Activated CD8-positive, alpha-beta T cell treated with anti-CD3 and anti-CD28 coated beads, Interleukin-2, amount 10 ng/mL, durations not matched to agents 7 days and 5 days (primary cell): ENCODE results near the gene ATP5F1C. TPM values are rescaled to one million over a fixed set of nuclear protein-coding genes. Genes with fewer than 3 reads are reported as not detected.
"Not testable (repeated sequence)": the region's sequence is repeated elsewhere in the genome, so short reads cannot be mapped to it uniquely, and the experiment has no call there.

Experiments
- ATAC-seq: fragments of 150-1000 bp; cut with Tn5 transposase; one replicate; pipeline ENCODE4 v1.10.0; 2021; ENCODE audit warnings: moderate library complexity
- CTCF ChIA-PET: fragments of 350-600 bp; sonication (Branson Sonifier 250); formaldehyde crosslinking; loops from one replicate; lab custom pipeline; 2021; ENCODE audit warnings: antibody characterized with exemption; lab: Charles Lee
- POLR2A ChIA-PET: fragments of 350-600 bp; sonication (Branson Sonifier 250); formaldehyde crosslinking; loops from one replicate; lab custom pipeline; 2021; ENCODE audit warnings: antibody characterized with exemption; lab: Charles Lee
- DNase-seq: peaks from one replicate; pipeline ENCODE4 v3.0.0-alpha.2; 2020
- H3K27ac Mint-ChIP-seq: one replicate; pipeline ENCODE4 v1.8.0; 2021; ENCODE audit warnings: mild to moderate bottlenecking, mixed read lengths
- H3K27me3 Mint-ChIP-seq: one replicate; pipeline ENCODE4 v1.8.0; 2021; ENCODE audit warnings: low read depth, mixed read lengths
- H3K36me3 Mint-ChIP-seq: one replicate; pipeline ENCODE4 v1.8.0; 2021; ENCODE audit warnings: low read depth, mixed read lengths
- H3K4me1 Mint-ChIP-seq: one replicate; pipeline ENCODE4 v1.8.0; 2021; ENCODE audit warnings: low read depth, mixed read lengths
- H3K4me3 Mint-ChIP-seq: one replicate; pipeline ENCODE4 v1.8.0; 2021; ENCODE audit warnings: mild to moderate bottlenecking, mixed read lengths
- H3K9me3 Mint-ChIP-seq: one replicate; pipeline ENCODE4 v1.8.0; 2022; ENCODE audit warnings: mixed read lengths; ENCODE audit not compliant: insufficient read depth
- total RNA-seq, 2 experiments: library from RNA; stranded (reverse); gene quantifications; one replicate each; pipeline ENCODE4 v1.2.3, GENCODE V29; 2021

Gene ATP5F1C
- total RNA-seq, 2 experiments from 2014 or later: 291 to 293 TPM

GRCh38 chr10:7797582-7797981, 9.6 kb downstream of the ATP5F1C start:
- CTCF ChIA-PET: interaction anchor here (0.9 to 1.5 kb wide), 2 partner anchors 35 to 272 kb away, joined by 3 read pairs; no protein-coding TSS in a partner anchor
- peaks cover 60% of the 10 kb centered on the region for H3K36me3 Mint-ChIP-seq
- no peak overlapping the region for H3K27ac Mint-ChIP-seq
- no peak overlapping the region for H3K4me3 Mint-ChIP-seq
- peaks cover 33% of the 10 kb centered on the region for H3K4me1 Mint-ChIP-seq
- H3K27me3 Mint-ChIP-seq: no peaks in the 10 kb centered on the region
- ATAC-seq (no peak), DNase-seq (no peak)
- POLR2A ChIA-PET: interaction anchor here (1.5 kb wide), 1 partner anchor 10 kb away, joined by 7 read pairs; the partner anchor contains the start of genes ATP5F1C and KIN
- no peaks in the 10 kb centered on the region for H3K9me3 Mint-ChIP-seq

- Mint-ChIP-seq H3K4me3 (no peak overlapping the region), H3K27me3 (no peaks in the 10 kb centered on the region), H3K27ac (no peak overlapping the region), H3K4me1 (no peaks in the 10 kb centered on the region), H3K9me3 (no peaks in the 10 kb centered on the region), H3K36me3 (peaks cover 66% of the 10 kb centered on the region)
- ATAC-seq: no peak
- no peak for DNase-seq
- ChIA-PET CTCF (no interaction called here), POLR2A (no interaction called here)
These were observed 14.6 kb downstream of the ATP5F1C start for GRCh38 chr10:7802606-7803005.

GRCh38 chr10:7804216-7804615, 16.2 kb downstream of the ATP5F1C start:
- H3K27me3 Mint-ChIP-seq: no peaks in the 10 kb centered on the region
- no peak for DNase-seq
- ChIA-PET CTCF (no interaction called here), POLR2A (no interaction called here)
- no peaks in the 10 kb centered on the region for H3K9me3 Mint-ChIP-seq
- no peaks in the 10 kb centered on the region for H3K4me1 Mint-ChIP-seq
- no peak for ATAC-seq
- peaks cover 56% of the 10 kb centered on the region for H3K36me3 Mint-ChIP-seq
- H3K4me3 Mint-ChIP-seq: no peak overlapping the region
- peak overlapping the region; percentile 53 for H3K27ac Mint-ChIP-seq

GRCh38 chr10:7804741-7805140, 16.8 kb downstream of the ATP5F1C start:
- ChIA-PET CTCF (no interaction called here), POLR2A (no interaction called here)
- H3K27ac Mint-ChIP-seq: no peak overlapping the region
- H3K36me3 Mint-ChIP-seq: peaks cover 51% of the 10 kb centered on the region
- no peak overlapping the region for H3K4me3 Mint-ChIP-seq
- no peaks in the 10 kb centered on the region for H3K9me3 Mint-ChIP-seq
- DNase-seq: no peak
- no peaks in the 10 kb centered on the region for H3K27me3 Mint-ChIP-seq
- no peaks in the 10 kb centered on the region for H3K4me1 Mint-ChIP-seq
- no peak for ATAC-seq

- ChIA-PET POLR2A (interaction anchor here (1.0 to 1.2 kb wide), 2 partner anchors 9 to 251 kb away, joined by 3 to 8 read pairs; partner anchors contain the start of gene TAF3), CTCF (no interaction called here)
These were observed 20.8 kb downstream of the ATP5F1C start for GRCh38 chr10:7808686-7809267.

GRCh38 chr10:7810443-7810842, 22.5 kb downstream of the ATP5F1C start:
- Mint-ChIP-seq H3K27me3 (peaks cover 2% of the 10 kb centered on the region), H3K4me3 (no peak overlapping the region), H3K36me3 (peaks cover 9% of the 10 kb centered on the region), H3K4me1 (no peaks in the 10 kb centered on the region), H3K27ac (no peak overlapping the region), H3K9me3 (no peaks in the 10 kb centered on the region)
- POLR2A ChIA-PET: no interaction called here
- DNase-seq (no peak), ATAC-seq (no peak)
- CTCF ChIA-PET: interaction anchor here (0.7 to 0.9 kb wide), 2 partner anchors 9 to 22 kb away, joined by 3 read pairs; partner anchors contain the start of gene ATP5F1C

More at GRCh38 chr10:7808686-7809267, 20.8 kb downstream of the ATP5F1C start:
- Mint-ChIP-seq H3K27me3 (no peaks in the 10 kb centered on the region), H3K27ac (no peak overlapping the region), H3K9me3 (no peaks in the 10 kb centered on the region), H3K4me3 (no peak overlapping the region), H3K4me1 (no peaks in the 10 kb centered on the region), H3K36me3 (peaks cover 23% of the 10 kb centered on the region)
- DNase-seq: no peak
- no peak for ATAC-seq

- Mint-ChIP-seq H3K4me3 (no peak overlapping the region), H3K27me3 (peaks cover 3% of the 10 kb centered on the region), H3K27ac (no peak overlapping the region), H3K9me3 (no peaks in the 10 kb centered on the region), H3K4me1 (no peaks in the 10 kb centered on the region), H3K36me3 (peaks cover 9% of the 10 kb centered on the region)
- ATAC-seq: no peak
- no peak for DNase-seq
- ChIA-PET CTCF (interaction anchor here (0.7 to 0.9 kb wide), 2 partner anchors 9 to 23 kb away, joined by 3 read pairs; partner anchors contain the start of gene ATP5F1C), POLR2A (no interaction called here)
These were observed 23.0 kb downstream of the ATP5F1C start for GRCh38 chr10:7811000-7811399.

GRCh38 chr10:7811743-7812142, 23.8 kb downstream of the ATP5F1C start:
- H3K27ac Mint-ChIP-seq, ATAC-seq, H3K4me1 Mint-ChIP-seq, H3K9me3 Mint-ChIP-seq, H3K36me3 Mint-ChIP-seq, H3K4me3 Mint-ChIP-seq, DNase-seq, H3K27me3 Mint-ChIP-seq, POLR2A ChIA-PET, CTCF ChIA-PET: not testable (repeated sequence)

- ATAC-seq (no peak), DNase-seq (no peak)
- H3K27me3 Mint-ChIP-seq: peaks cover 11% of the 10 kb centered on the region
- H3K36me3 Mint-ChIP-seq: no peaks in the 10 kb centered on the region
- CTCF ChIA-PET: no interaction called here
- peaks cover 12% of the 10 kb centered on the region for H3K4me1 Mint-ChIP-seq
- no peak overlapping the region for H3K27ac Mint-ChIP-seq
- POLR2A ChIA-PET: no interaction called here
- no peak overlapping the region for H3K4me3 Mint-ChIP-seq
- no peaks in the 10 kb centered on the region for H3K9me3 Mint-ChIP-seq
These were observed 25.5 kb downstream of the ATP5F1C start for GRCh38 chr10:7813481-7813880.

GRCh38 chr10:7817576-7817975, 29.6 kb downstream of the ATP5F1C start:
- peak overlapping the region; percentile 90 for H3K4me3 Mint-ChIP-seq
- peaks cover 30% of the 10 kb centered on the region for H3K4me1 Mint-ChIP-seq
- ChIA-PET POLR2A (interaction anchor here (1.3 to 2.3 kb wide), 4 partner anchors 8 to 61 kb away, joined by 5 to 36 read pairs (median 7); partner anchors contain the start of genes ATP5F1C and KIN), CTCF (interaction anchor here (0.9 to 3.0 kb wide), 6 partner anchors 26 to 1485 kb away, joined by 3 to 11 read pairs (median 4); partner anchors contain the start of genes ATP5F1C and KIN)
- DNase-seq (no peak), ATAC-seq (no peak)
- H3K27ac Mint-ChIP-seq: no peak overlapping the region
- H3K36me3 Mint-ChIP-seq: peaks cover 12% of the 10 kb centered on the region
- H3K9me3 Mint-ChIP-seq: no peaks in the 10 kb centered on the region
- peaks cover 11% of the 10 kb centered on the region for H3K27me3 Mint-ChIP-seq

GRCh38 chr10:7817984-7818294, 30.0 kb downstream of the ATP5F1C start:
- ATAC-seq (no peak), DNase-seq (no peak)
- H3K4me3 Mint-ChIP-seq: peak overlapping the region; percentile 90
- CTCF ChIA-PET: interaction anchor here (0.9 to 3.0 kb wide), 7 partner anchors 10 to 1485 kb away, joined by 3 to 11 read pairs (median 5); partner anchors contain the start of genes ATP5F1C and KIN
- peaks cover 30% of the 10 kb centered on the region for H3K4me1 Mint-ChIP-seq
- H3K9me3 Mint-ChIP-seq: no peaks in the 10 kb centered on the region
- H3K27ac Mint-ChIP-seq: peak overlapping the region; percentile 84
- H3K27me3 Mint-ChIP-seq: peaks cover 11% of the 10 kb centered on the region
- POLR2A ChIA-PET: interaction anchor here (1.3 to 2.3 kb wide), 4 partner anchors 9 to 61 kb away, joined by 5 to 36 read pairs (median 7); partner anchors contain the start of genes ATP5F1C and KIN
- peaks cover 12% of the 10 kb centered on the region for H3K36me3 Mint-ChIP-seq
